Karpas-422 (cell line): ENCODE measurements around the gene IQSEC1. TPM values are rescaled to one million over a fixed set of nuclear protein-coding genes. Genes with fewer than 3 reads are reported as not detected.

Experiments
- DNase-seq: peaks from one replicate; pipeline ENCODE4 v3.0.0-alpha.2; 2015
- H2AFZ ChIP-seq: fragments of 200-600 bp; sonication (generic); 2 replicates; pipeline ENCODE4 v1.6.1; 2014; ENCODE audit warnings: antibody characterized with exemption, low read length, mixed read lengths
- H3K27ac ChIP-seq: fragments of 200-600 bp; sonication (generic); 2 replicates; pipeline ENCODE4 v1.5.1; 2014; ENCODE audit warnings: mild to moderate bottlenecking, low read length, moderate library complexity
- H3K27me3 ChIP-seq: fragments of 200-600 bp; sonication (generic); 2 replicates; pipeline ENCODE4 v1.6.1; 2014; ENCODE audit warnings: low read length, mixed read lengths
- H3K36me3 ChIP-seq: fragments of 200-600 bp; sonication (generic); 2 replicates; pipeline ENCODE4 v1.6.1; 2014; ENCODE audit warnings: low read length, mixed read lengths; ENCODE audit not compliant: insufficient read depth
- H3K4me1 ChIP-seq: fragments of 200-600 bp; sonication (generic); 2 replicates; pipeline ENCODE4 v1.6.1; 2014; ENCODE audit warnings: mild to moderate bottlenecking, low read length, mixed read lengths
- H3K4me2 ChIP-seq: fragments of 200-600 bp; sonication (generic); 2 replicates; pipeline ENCODE4 v1.6.1; 2014; ENCODE audit warnings: low read length, low read depth, mild to moderate bottlenecking; ENCODE audit not compliant: poor library complexity, severe bottlenecking
- H3K4me3 ChIP-seq: fragments of 200-600 bp; sonication (generic); 2 replicates; pipeline ENCODE4 v1.5.1; 2014; ENCODE audit warnings: mild to moderate bottlenecking, antibody characterized with exemption, low read length, mixed read lengths
- H3K79me2 ChIP-seq: fragments of 200-600 bp; sonication (generic); 2 replicates; pipeline ENCODE4 v1.6.1; 2014; ENCODE audit warnings: mild to moderate bottlenecking, low read length, mixed read lengths
- H3K9ac ChIP-seq: fragments of 200-600 bp; sonication (generic); 2 replicates; pipeline ENCODE4 v1.6.0; 2014; ENCODE audit warnings: low read length
- H3K9me2 ChIP-seq: fragments of 200-600 bp; sonication (generic), shearing (Covaris generic); replicated peaks from 2 replicates; pipeline ENCODE4 v1.6.0; 2014; ENCODE audit warnings: mild to moderate bottlenecking, low read length, moderate library complexity; ENCODE audit not compliant: insufficient read depth
- H3K9me3 ChIP-seq: fragments of 300-700, 200-600 bp; sonication (generic); 2 replicates; pipeline ENCODE4 v1.6.1; 2014; ENCODE audit warnings: low read length, mixed read lengths
- H4K20me1 ChIP-seq: fragments of 200-600 bp; sonication (generic); 2 replicates; pipeline ENCODE4 v1.6.1; 2014; ENCODE audit warnings: mild to moderate bottlenecking, antibody characterized with exemption, low read length, low read depth; ENCODE audit not compliant: insufficient read depth
- total RNA-seq: library from RNA; depleted of rRNA; stranded (reverse); fragments of >200 nt; shearing (Covaris generic); gene quantifications from 2 replicates; pipeline ENCODE4 v1.2.3, GENCODE V29; 2014; ENCODE audit warnings: low replicate concordance

IQSEC1 gene
- total RNA-seq, 1 experiment from 2014 or later, result 4.7 TPM

DNA sequence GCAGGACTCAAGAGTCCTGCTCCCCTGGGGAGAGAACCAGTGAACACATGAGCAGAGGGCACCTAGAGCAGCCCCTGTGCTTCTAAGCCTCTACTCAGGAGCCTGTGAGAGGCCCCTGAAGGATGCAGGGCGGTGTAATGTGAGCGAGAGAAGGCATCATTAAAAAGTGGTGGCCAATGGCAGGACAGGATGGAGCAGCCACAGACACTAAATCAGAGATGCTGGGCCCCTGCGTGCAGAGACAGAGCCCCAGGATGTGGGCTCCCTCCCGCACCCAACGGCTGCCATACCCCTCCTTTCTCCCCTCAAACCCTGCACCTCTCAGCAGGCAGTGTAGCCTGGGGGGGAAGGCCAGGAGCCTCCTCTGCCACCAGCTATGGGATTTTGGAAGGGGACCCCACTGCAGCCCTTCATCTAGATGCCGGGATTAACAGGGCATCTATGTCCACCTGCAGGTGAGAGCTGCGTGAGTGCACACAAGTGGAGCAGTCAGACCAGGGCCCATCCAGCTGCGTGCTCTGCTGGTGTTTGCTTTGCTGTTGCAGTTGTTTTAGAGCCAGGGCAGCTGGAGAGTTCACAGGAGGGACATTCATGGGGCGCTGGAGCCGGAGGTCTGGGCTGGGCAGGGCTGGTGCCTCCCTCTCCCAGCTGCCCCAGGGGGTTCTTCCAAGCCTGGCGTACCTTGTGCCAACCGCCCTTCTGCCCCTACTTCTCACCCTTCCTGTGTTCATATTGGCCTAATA lies 5.1 kb upstream of the IQSEC1 start:
- Histone ChIP-seq H3K9me3 (no peaks in the 10 kb centered on the region), H3K9ac (no peak overlapping the region), H3K79me2 (no peaks in the 10 kb centered on the region), H3K4me3 (no peak overlapping the region), H3K36me3 (no peaks in the 10 kb centered on the region), H3K27me3 (no peaks in the 10 kb centered on the region; the same call in 1 of the 2 replicates), H3K27ac (no peak overlapping the region), H2AFZ (no peak overlapping the region), H4K20me1 (peaks cover 54% of the 10 kb centered on the region; the same call in 1 of the 2 replicates), H3K4me2 (no peak overlapping the region), H3K4me1 (peaks cover 27% of the 10 kb centered on the region), H3K9me2 (no peaks in the 10 kb centered on the region)
- DNase-seq, result peak; percentile 48

DNA sequence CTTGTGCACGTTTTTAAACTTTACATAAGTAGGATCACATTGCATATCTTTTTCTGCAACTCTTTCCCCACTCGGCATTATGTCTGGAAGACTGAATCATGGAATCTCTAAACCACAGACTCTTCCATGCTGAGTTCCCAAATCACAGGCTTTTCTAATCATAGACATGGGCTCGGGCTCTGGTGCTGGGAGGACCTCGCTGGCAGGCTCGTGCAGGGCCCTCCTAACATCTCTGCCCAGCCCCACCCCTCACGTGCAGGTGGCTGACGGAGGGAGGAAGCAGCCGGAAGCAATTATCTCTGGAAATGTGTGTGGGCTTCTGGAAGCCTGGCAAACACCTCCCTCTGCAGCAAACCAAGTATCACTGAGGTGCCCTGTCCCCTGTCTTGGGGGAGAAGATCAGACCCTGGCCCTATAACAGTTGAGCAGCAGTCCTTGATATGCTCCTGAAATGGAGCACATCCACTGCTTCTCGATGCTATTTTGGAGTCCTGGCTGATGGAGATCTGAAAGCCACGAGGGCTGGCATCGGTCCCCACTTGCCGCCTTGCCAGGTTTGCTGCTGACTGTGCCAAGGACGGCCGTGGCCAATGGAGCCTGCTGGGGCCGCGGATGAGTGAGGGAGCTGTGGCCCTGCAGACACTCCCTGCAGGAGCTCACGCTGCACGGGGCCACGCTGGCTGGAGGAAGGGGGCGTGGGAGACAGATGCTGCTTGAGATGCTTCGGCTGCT lies 4.4 kb upstream of the IQSEC1 start:
- no peak overlapping the region for H3K9ac ChIP-seq
- H3K27ac ChIP-seq, result no peak overlapping the region
- no peak overlapping the region for H3K4me3 ChIP-seq
- no peak overlapping the region for H2AFZ ChIP-seq
- H4K20me1 ChIP-seq, result peaks cover 53% of the 10 kb centered on the region; the same call in 1 of the 2 replicates
- H3K4me1 ChIP-seq, result peaks cover 35% of the 10 kb centered on the region
- H3K9me2 ChIP-seq, result no peaks in the 10 kb centered on the region
- DNase-seq, result no peak
- no peaks in the 10 kb centered on the region for H3K9me3 ChIP-seq
- H3K27me3 ChIP-seq, result no peaks in the 10 kb centered on the region; the same call in 1 of the 2 replicates
- H3K36me3 ChIP-seq, result no peaks in the 10 kb centered on the region
- no peaks in the 10 kb centered on the region for H3K79me2 ChIP-seq
- H3K4me2 ChIP-seq, result no peak overlapping the region

DNA sequence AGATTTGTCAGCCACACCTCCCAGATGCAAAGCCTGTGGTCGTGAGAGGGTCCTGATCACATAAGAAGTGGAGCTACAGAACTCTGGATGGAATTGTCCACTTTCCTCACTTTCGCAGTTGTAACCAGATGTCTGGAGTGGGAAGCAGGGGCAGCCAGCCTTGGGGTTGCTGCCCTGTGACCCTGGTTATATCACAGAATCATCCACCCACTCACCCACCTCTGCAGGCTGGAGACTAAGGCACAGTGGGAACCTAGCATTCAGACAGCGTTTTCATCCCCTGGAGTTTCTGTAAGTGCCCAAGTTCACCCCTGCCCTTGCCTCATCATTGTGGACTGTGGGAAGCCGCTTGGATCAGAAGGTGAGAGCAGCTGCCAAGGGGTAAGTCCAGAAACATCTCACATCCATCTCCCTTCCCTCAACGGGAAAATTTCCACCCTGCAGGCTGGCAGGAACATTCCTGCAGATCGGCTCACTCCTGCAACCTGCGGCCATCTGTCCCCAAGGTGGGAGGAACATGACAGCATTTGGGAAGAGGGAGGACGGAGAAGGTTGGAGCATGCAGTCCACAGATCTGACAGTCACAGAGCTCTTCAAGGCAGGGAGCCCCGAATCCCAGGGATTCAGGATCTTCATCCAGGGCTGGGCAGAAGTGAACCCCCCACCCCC lies 2.9 kb upstream of the IQSEC1 start:
- Histone ChIP-seq H2AFZ (no peak overlapping the region), H3K4me3 (no peak overlapping the region), H3K4me1 (peaks cover 49% of the 10 kb centered on the region), H3K9ac (no peak overlapping the region), H4K20me1 (peaks cover 64% of the 10 kb centered on the region), H3K4me2 (no peak overlapping the region), H3K27ac (no peak overlapping the region), H3K9me3 (no peaks in the 10 kb centered on the region), H3K36me3 (no peaks in the 10 kb centered on the region), H3K9me2 (no peaks in the 10 kb centered on the region), H3K79me2 (no peaks in the 10 kb centered on the region), H3K27me3 (no peaks in the 10 kb centered on the region; the same call in 1 of the 2 replicates)
- no peak for DNase-seq

DNA sequence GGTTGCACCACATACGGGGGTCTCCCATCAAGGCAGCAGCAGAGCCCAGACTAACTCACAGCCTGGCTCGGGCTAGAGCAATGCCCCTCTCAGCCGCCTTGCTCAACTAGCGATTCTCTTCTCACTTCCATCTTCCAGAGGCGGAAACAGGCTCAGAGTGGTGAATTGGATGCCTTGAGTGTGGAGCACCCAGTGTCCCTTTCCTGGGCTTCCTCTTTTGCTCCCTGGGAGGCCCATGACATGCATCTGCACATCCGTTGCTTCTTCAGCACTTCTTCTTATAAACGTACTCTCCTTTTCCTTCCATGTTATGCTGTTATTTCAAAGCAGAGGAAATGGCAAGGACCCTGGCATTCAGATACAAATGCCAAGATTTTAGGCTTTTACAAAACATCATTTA lies 2.1 kb upstream of the IQSEC1 start:
- no peak for DNase-seq
- H3K9ac ChIP-seq, result no peak overlapping the region
- no peaks in the 10 kb centered on the region for H3K9me2 ChIP-seq
- H3K9me3 ChIP-seq, result no peaks in the 10 kb centered on the region
- no peaks in the 10 kb centered on the region for H3K36me3 ChIP-seq
- no peak overlapping the region for H2AFZ ChIP-seq
- no peak overlapping the region for H3K4me3 ChIP-seq
- H3K4me1 ChIP-seq, result peaks cover 52% of the 10 kb centered on the region
- H3K27me3 ChIP-seq, result no peaks in the 10 kb centered on the region; the same call in 1 of the 2 replicates
- no peak overlapping the region for H3K27ac ChIP-seq
- no peaks in the 10 kb centered on the region for H3K79me2 ChIP-seq
- H4K20me1 ChIP-seq, result peaks cover 72% of the 10 kb centered on the region
- H3K4me2 ChIP-seq, result no peak overlapping the region

DNA sequence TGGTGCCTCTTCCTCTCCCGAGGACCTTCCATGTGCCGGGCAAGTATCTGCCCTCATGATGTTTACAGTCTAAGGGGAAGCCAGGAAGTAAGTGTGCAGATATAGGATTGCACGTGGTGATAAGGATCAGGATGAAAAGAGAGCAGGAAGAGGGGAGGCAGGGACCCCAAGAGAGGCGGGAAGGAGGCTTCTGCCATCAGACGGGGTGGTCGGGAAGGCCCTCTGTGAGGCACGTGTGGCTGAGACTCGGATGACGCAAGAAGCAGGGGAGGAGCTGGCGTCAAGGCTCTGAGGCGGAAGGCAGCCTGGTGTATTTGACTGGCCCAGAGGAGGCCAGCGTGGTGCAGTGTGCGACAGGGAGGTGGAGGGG lies 762 bp upstream of the IQSEC1 start:
- peaks cover 77% of the 10 kb centered on the region for H4K20me1 ChIP-seq
- H3K4me3 ChIP-seq, result peak overlapping the region; percentile 61; the same call in 1 of the 2 replicates
- H3K4me2 ChIP-seq, result peak overlapping the region; percentile 67
- peaks cover 60% of the 10 kb centered on the region for H3K4me1 ChIP-seq
- H3K36me3 ChIP-seq, result no peaks in the 10 kb centered on the region
- peak overlapping the region; percentile 15; the same call in 1 of the 2 replicates for H3K9ac ChIP-seq
- H3K9me3 ChIP-seq, result no peaks in the 10 kb centered on the region
- H3K27me3 ChIP-seq, result no peaks in the 10 kb centered on the region; the same call in 1 of the 2 replicates
- DNase-seq, result peak; percentile 62
- H2AFZ ChIP-seq, result no peak overlapping the region
- no peaks in the 10 kb centered on the region for H3K9me2 ChIP-seq
- H3K27ac ChIP-seq, result no peak overlapping the region
- H3K79me2 ChIP-seq, result no peaks in the 10 kb centered on the region

- Histone ChIP-seq H2AFZ (no peak overlapping the region), H3K4me2 (peak overlapping the region; percentile 67), H3K27ac (no peak overlapping the region)
These were observed 466 bp downstream of the IQSEC1 start for GRCh38 chr3:13072600-13073325.

GRCh38 chr3:13072239-13072599 lies 1.0 kb downstream of the IQSEC1 start:
- peak; percentile 89 for DNase-seq
- Histone ChIP-seq H3K4me1 (peaks cover 45% of the 10 kb centered on the region), H4K20me1 (peaks cover 69% of the 10 kb centered on the region), H3K36me3 (no peaks in the 10 kb centered on the region), H3K9ac (peak overlapping the region; percentile 53), H3K27me3 (no peaks in the 10 kb centered on the region; the same call in 1 of the 2 replicates), H3K79me2 (no peaks in the 10 kb centered on the region), H3K4me3 (peak overlapping the region; percentile 61), H3K9me2 (no peaks in the 10 kb centered on the region), H3K9me3 (no peaks in the 10 kb centered on the region), H3K27ac (no peak overlapping the region), H2AFZ (no peak overlapping the region), H3K4me2 (peak overlapping the region; percentile 67)

More at GRCh38 chr3:13072600-13073325, 466 bp downstream of the IQSEC1 start:
- Histone ChIP-seq H3K9me3 (no peaks in the 10 kb centered on the region), H3K9me2 (no peaks in the 10 kb centered on the region), H3K27me3 (no peaks in the 10 kb centered on the region; the same call in 1 of the 2 replicates), H3K79me2 (no peaks in the 10 kb centered on the region), H3K36me3 (no peaks in the 10 kb centered on the region), H3K4me3 (peak overlapping the region; percentile 61), H4K20me1 (peaks cover 73% of the 10 kb centered on the region), H3K9ac (peak overlapping the region; percentile 53), H3K4me1 (peaks cover 47% of the 10 kb centered on the region)
- no peak for DNase-seq
